ENCODE data around the gene A2M. TPM values are rescaled to one million over a fixed set of nuclear protein-coding genes. Genes with fewer than 3 reads are reported as not detected.

Gene A2M
- total RNA-seq, 4 donors from 2014 or later: 14.7 to 467 (median 92.4) TPM

DNA sequence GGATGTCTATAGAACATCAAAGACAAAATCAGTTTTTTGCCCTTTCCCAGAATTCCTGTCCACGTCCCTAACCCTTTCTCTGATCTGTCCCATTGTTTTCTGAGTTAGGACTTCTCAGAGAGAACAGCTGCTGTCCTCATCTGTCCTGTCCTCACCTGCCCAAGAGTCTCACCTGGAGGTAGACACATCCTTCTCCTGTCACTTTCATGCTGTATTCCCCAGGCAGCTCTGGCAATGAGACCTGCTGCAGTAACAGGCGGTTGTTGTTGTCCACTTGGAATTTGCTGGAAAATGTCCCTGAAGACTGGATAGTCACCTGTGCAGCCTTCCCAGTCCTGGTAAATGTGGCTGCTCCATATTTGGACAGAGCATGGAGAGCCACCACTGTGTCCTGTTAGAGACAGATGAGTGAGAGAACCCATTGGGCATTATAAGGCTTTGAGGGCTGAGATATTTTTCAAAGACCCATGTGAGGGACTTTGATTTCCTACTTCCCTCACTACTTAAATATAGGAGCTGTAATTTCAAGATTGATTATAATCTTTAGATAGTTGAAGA is 43.2 kb downstream of the A2M start:
- no peaks in the 10 kb centered on the region for H3K27me3 ChIP-seq
- no peak overlapping the region for H3K4me3 ChIP-seq
- H3K9me3 ChIP-seq: no peaks in the 10 kb centered on the region
- H3K36me3 ChIP-seq: peaks cover 0 to 99% (median 20%) of the 10 kb centered on the region in 3 donors
- WGBS, 2 donors: 78 to 90% methylated on average over 1 to 2 of the region's 2 CpGs
- H3K27ac ChIP-seq: no peak overlapping the region
- intact Hi-C loops (cut with DNase I): no loop called here
- DNase-seq: no peak
- TF ChIP-seq POLR2A (IDR thresholded peaks at IDR 0.05): no peak
- no peaks in the 10 kb centered on the region for H3K4me1 ChIP-seq

DNA sequence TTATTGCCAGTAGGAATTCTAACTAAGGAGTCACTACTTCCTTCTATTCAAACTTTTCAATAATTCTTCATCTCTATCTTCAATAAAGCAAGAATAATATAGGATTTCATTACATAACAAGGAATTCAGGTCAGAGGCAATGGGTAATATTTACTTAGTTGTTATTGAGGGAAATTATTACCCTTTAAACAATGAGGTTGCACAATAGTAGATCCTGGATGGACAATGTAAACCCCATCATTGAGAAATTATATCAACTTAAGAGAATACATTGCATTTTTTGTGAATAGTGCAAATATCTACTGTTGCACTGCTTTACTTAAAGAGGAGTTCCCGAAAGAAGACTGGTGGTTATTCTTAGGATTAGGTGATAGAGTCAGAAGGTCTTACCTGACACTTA is 43.8 kb downstream of the A2M start:
- 81 to 94% methylated on average over 1 of the region's 1 CpG for WGBS, 2 donors
- Histone ChIP-seq H3K27ac (no peak overlapping the region), H3K9me3 (no peaks in the 10 kb centered on the region), H3K36me3 (peaks cover 0 to 96% (median 18%) of the 10 kb centered on the region in 3 donors), H3K27me3 (no peaks in the 10 kb centered on the region), H3K4me3 (no peak overlapping the region), H3K4me1 (peaks cover 0 to 4% (median 0%) of the 10 kb centered on the region in 3 donors)
- TF ChIP-seq, protein P1, sequence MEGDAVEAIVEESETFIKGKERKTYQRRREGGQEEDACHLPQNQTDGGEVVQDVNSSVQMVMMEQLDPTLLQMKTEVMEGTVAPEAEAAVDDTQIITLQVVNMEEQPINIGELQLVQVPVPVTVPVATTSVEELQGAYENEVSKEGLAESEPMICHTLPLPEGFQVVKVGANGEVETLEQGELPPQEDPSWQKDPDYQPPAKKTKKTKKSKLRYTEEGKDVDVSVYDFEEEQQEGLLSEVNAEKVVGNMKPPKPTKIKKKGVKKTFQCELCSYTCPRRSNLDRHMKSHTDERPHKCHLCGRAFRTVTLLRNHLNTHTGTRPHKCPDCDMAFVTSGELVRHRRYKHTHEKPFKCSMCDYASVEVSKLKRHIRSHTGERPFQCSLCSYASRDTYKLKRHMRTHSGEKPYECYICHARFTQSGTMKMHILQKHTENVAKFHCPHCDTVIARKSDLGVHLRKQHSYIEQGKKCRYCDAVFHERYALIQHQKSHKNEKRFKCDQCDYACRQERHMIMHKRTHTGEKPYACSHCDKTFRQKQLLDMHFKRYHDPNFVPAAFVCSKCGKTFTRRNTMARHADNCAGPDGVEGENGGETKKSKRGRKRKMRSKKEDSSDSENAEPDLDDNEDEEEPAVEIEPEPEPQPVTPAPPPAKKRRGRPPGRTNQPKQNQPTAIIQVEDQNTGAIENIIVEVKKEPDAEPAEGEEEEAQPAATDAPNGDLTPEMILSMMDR (IDR thresholded peaks at IDR 0.05): no peak
- no peak for TF ChIP-seq POLR2A (IDR thresholded peaks at IDR 0.05)
- DNase-seq: no peak
- intact Hi-C loops (cut with DNase I): no loop called here

DNA sequence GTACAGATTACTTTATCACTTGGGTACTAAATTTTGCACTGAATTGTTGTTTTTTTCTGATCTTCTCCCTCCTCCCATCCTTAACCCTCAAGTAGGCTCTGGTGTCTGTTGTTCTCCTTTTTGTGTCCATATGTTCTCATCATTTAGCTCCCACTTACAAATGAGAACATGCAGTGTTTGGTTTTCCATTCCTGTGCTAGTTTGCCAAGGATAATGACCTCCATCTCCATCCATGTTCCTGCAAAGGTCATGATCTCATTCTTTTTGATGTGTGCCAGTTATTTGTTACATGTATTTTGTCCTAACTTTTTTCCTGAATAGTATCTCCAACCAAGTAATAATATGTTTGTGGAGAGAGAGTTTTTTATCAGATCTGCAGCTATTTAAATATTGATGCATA is 44.2 kb downstream of the A2M start:
- Histone ChIP-seq H3K27ac (no peak overlapping the region), H3K27me3 (no peaks in the 10 kb centered on the region), H3K36me3 (peaks cover 0 to 96% (median 13%) of the 10 kb centered on the region in 3 donors), H3K9me3 (no peaks in the 10 kb centered on the region), H3K4me3 (no peak overlapping the region), H3K4me1 (peaks cover 0 to 8% (median 2%) of the 10 kb centered on the region in 3 donors)
- no peak for TF ChIP-seq POLR2A (IDR thresholded peaks at IDR 0.05)
- TF ChIP-seq, protein P1 (IDR thresholded peaks at IDR 0.05): no peak
- intact Hi-C loops (cut with DNase I): no loop called here
- no peak for DNase-seq

DNA sequence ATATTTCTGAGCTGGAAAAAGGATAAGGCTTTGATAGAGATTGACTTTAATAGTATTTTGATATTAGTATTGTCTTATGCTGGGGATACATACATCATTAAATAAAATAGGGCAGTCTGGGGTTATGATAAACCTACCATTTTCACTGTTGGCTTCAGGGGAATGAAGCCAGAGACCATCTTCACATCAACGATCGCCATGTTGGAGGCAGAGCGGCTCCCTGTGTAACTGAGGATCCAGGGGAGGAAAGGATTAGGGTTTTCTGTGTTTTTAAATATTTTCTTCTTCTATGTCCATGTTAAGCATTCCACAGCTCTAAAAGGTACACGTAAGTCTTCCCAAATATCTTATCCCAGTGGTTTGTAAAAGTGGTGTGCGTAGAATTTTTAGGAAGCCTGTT is 45.4 kb downstream of the A2M start:
- DNase-seq: no peak
- peaks cover 0 to 87% (median 10%) of the 10 kb centered on the region in 3 donors for H3K36me3 ChIP-seq
- H3K27ac ChIP-seq: no peak overlapping the region
- intact Hi-C loops (cut with DNase I): no loop called here
- no peak overlapping the region for H3K4me3 ChIP-seq
- TF ChIP-seq, protein P1 (IDR thresholded peaks at IDR 0.05): no peak
- no peak for TF ChIP-seq POLR2A (IDR thresholded peaks at IDR 0.05)
- 93 to 94% methylated on average over 5 of the region's 5 CpGs for WGBS, 2 donors
- no peaks in the 10 kb centered on the region for H3K9me3 ChIP-seq
- no peaks in the 10 kb centered on the region for H3K27me3 ChIP-seq
- peaks cover 7 to 20% (median 13%) of the 10 kb centered on the region in 3 donors for H3K4me1 ChIP-seq

DNA sequence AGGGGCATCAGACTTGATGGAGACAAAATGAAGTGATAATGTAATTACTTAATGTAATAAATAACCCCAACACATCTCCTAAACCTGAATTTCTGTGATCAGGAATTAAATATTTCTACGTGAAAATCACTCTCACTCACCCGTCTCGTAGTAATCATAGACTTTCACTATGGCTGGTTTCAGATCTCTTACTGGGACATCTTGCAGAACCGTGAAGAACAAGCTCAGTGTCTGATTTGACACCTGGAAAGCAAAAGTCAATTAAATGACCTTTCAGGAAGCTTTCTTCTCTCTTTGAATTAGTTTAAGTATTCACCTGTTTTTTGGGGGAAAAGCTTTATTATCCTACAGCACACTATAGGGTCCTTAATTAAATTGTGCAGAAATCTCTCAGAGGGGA is 47.1 kb downstream of the A2M start:
- intact Hi-C loops (cut with DNase I): no loop called here
- no peak overlapping the region for H3K4me3 ChIP-seq
- peaks cover 0 to 4% (median 0%) of the 10 kb centered on the region in 4 donors for H3K27me3 ChIP-seq
- 74 to 90% methylated on average over 4 of the region's 4 CpGs for WGBS, 2 donors
- H3K9me3 ChIP-seq: no peaks in the 10 kb centered on the region
- H3K4me1 ChIP-seq: peaks cover 9 to 30% (median 20%) of the 10 kb centered on the region in 3 donors
- no peak overlapping the region for H3K27ac ChIP-seq
- DNase-seq: no peak
- TF ChIP-seq POLR2A (IDR thresholded peaks at IDR 0.05): no peak
- TF ChIP-seq, protein P1 (IDR thresholded peaks at IDR 0.05): no peak
- H3K36me3 ChIP-seq: peaks cover 0 to 69% (median 1%) of the 10 kb centered on the region in 3 donors

DNA sequence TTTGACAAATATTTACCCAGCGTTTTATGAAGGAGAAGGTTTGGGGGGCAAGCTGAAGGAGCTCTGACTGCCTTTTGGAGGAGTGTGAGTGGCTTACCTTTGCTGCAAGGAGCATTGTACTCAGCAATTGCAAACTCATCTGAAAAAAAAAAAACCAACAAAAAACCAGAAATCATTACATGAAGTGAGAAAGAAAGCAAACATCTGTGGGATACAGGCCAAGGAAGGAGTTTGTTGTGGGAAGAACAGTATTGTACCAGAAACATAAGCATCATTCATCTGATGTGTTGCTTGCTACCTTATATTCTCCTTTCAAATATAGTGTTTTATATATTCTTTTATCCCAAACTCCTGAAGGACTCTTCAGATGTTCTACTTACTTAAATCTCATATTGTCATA is 47.6 kb downstream of the A2M start:
- Histone ChIP-seq H3K27ac (no peak overlapping the region), H3K4me3 (no peak overlapping the region), H3K27me3 (peaks cover 0 to 4% (median 0%) of the 10 kb centered on the region in 4 donors), H3K36me3 (peaks cover 0 to 64% (median 0%) of the 10 kb centered on the region in 3 donors), H3K4me1 (peaks cover 9 to 33% (median 23%) of the 10 kb centered on the region in 3 donors), H3K9me3 (no peaks in the 10 kb centered on the region)
- DNase-seq: no peak
- 73 to 100% methylated on average over 1 of the region's 1 CpG for WGBS, 2 donors
- TF ChIP-seq, protein P1 (IDR thresholded peaks at IDR 0.05): no peak
- no peak for TF ChIP-seq POLR2A (IDR thresholded peaks at IDR 0.05)
- intact Hi-C loops (cut with DNase I): no loop called here
